ENCODE results near the gene ATP8A2.

ATP8A2 gene

DNA sequence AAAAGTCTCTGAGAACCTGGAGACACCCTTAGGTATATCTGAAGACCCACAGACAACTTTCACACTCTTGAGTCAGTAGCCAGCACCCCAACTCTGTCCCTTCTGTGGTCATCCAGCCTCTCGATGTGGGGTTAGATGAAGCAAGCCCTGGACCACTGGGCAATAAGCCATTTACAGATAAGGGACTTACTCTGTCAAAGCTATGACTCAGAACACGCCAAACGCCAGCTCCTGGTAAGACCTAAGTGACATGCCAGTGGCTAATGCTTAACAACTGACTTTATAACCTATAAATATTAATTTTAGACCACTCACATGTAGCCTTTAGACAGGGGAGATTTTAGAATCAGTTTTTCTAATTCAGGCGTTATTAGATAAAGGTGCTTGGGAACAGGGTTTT, 594.3 kb downstream of the ATP8A2 start:
- Mint-ChIP-seq H3K4me1 (no peaks in the 10 kb centered on the region), H3K27me3 (no peaks in the 10 kb centered on the region), H3K27ac (no peak overlapping the region), H3K9me3 (no peaks in the 10 kb centered on the region), H3K36me3 (no peaks in the 10 kb centered on the region), H3K4me3 (no peak overlapping the region)
- no peak for ATAC-seq

DNA sequence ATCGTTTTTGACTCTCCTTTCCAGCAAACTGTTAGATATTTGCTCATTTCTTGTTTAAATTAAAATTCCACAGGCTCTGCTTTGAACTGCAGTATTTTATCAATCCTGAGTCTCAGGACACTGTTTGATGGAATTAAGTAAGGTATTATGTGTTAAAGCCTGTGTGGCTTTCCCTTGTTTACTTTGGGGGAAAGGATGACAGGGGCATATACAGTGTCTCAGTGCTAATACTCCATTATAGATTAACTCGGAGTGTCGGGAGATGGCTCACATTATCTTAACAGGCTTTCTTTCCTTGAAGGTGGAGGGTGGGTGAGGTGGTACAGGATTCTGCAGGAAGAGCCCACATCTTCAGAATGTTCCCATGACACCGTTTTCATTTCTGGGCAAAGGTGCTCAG, 595.4 kb downstream of the ATP8A2 start:
- no peak for ATAC-seq
- Mint-ChIP-seq H3K27ac (no peak overlapping the region), H3K9me3 (no peaks in the 10 kb centered on the region), H3K27me3 (no peaks in the 10 kb centered on the region), H3K4me3 (no peak overlapping the region), H3K36me3 (no peaks in the 10 kb centered on the region), H3K4me1 (no peaks in the 10 kb centered on the region)

DNA sequence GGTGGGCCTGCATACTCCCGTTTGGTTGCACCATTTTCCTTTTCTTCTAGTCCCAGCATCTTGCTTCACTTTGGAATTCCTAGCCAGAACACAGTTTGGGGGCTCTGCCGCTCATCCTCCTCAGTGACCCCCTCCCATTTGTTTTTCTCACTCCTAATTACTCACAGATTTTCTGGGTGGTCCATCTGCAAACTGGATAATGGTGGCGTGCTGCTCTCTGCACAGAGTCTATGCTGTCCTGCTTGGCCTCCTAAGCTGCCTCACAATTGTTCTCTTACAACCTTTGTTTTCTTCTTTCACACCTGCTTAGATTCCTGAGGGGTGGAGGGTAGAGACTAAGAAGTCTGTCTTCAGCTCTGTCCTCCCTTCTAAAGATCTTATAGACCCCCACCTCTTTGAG, 599.3 kb downstream of the ATP8A2 start:
- peaks cover 21% of the 10 kb centered on the region for H3K27me3 Mint-ChIP-seq
- H3K36me3 Mint-ChIP-seq = no peaks in the 10 kb centered on the region
- no peak overlapping the region for H3K4me3 Mint-ChIP-seq
- ATAC-seq = no peak
- no peak overlapping the region for H3K27ac Mint-ChIP-seq
- no peaks in the 10 kb centered on the region for H3K9me3 Mint-ChIP-seq
- no peaks in the 10 kb centered on the region for H3K4me1 Mint-ChIP-seq

DNA sequence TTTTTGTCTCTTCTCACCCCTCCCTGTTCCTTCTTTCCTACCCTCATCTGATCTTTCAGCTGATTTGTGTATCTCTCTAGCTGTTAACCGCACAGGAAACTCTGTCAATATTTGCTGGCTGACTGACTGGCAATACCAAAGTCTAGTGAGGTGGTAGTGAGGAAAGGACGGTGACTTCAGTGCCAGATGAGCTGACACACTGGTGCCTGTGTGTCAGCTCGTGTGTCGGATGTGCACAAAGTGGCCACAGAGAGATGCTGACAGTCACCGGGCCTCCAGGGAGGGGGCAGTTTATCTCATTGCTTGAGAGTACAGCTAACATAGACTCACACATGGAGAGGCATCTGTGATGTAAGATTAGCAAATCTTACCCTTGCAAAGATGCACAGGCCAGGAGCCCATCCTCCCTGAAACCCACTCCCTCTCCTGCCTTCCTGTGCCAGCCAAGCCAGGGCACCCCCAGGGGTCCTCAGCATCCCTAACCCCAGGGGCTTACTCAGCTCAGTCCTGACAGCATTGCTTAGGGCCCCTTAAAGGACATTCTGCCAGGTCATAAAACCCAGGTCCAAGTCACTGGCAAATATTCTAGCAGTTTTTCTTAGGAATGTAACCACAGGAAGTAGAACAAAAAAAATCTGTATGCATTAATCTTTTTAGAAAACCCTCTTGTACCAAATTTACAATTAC, 599.8 kb downstream of the ATP8A2 start:
- ATAC-seq = no peak
- no peak overlapping the region for H3K27ac Mint-ChIP-seq
- H3K4me3 Mint-ChIP-seq = no peak overlapping the region
- no peaks in the 10 kb centered on the region for H3K36me3 Mint-ChIP-seq
- no peaks in the 10 kb centered on the region for H3K4me1 Mint-ChIP-seq
- H3K27me3 Mint-ChIP-seq = peaks cover 21% of the 10 kb centered on the region
- no peaks in the 10 kb centered on the region for H3K9me3 Mint-ChIP-seq

DNA sequence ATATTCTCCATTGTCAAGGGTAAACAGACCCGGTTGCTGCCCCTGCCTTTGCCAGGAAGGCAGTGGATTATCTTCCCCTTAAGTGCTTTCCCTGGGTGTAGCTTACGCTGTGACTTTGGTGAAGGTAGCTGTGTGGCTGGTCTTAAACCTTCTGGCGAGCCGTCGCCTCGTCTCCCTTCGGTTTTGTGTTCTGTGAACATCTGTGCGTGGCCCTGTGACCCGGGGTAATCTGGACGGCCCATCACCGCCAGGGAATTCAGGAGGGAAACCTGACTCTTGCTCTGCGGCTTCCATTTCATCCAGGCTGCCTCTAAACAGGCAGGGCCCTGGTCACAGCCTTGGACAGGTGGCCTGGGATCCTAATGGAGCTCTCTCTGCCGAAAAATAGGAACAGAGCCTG, 601.3 kb downstream of the ATP8A2 start:
- Mint-ChIP-seq H3K4me3 (no peak overlapping the region), H3K27ac (no peak overlapping the region), H3K4me1 (no peaks in the 10 kb centered on the region)

DNA sequence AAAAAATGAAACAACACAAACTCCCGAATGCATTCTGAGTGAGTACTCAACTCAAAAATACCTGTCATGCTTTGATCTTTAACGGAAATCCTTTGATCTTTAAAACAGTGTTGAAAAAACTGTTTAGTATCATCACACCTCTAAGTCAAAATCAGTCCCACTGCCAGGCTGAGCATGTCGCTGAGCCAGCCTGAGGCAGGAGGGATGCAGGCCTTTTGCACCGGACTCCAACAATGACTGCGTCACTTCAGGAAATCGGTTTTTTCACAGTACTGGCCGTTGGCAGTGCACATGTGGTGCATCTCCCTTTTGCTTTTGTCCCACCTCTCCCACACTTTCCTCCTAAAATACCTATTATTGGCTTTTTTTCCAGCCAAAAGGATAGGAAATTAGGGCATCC, 601.8 kb downstream of the ATP8A2 start:
- Mint-ChIP-seq H3K27ac (no peak overlapping the region), H3K4me3 (no peak overlapping the region), H3K4me1 (no peaks in the 10 kb centered on the region), H3K36me3 (no peaks in the 10 kb centered on the region), H3K27me3 (peaks cover 21% of the 10 kb centered on the region), H3K9me3 (no peaks in the 10 kb centered on the region)
- no peak for ATAC-seq

More for the DNA sequence above, 601.3 kb downstream of the ATP8A2 start:
- H3K36me3 Mint-ChIP-seq = no peaks in the 10 kb centered on the region
- no peaks in the 10 kb centered on the region for H3K9me3 Mint-ChIP-seq
- no peak for ATAC-seq
- peaks cover 21% of the 10 kb centered on the region for H3K27me3 Mint-ChIP-seq

DNA sequence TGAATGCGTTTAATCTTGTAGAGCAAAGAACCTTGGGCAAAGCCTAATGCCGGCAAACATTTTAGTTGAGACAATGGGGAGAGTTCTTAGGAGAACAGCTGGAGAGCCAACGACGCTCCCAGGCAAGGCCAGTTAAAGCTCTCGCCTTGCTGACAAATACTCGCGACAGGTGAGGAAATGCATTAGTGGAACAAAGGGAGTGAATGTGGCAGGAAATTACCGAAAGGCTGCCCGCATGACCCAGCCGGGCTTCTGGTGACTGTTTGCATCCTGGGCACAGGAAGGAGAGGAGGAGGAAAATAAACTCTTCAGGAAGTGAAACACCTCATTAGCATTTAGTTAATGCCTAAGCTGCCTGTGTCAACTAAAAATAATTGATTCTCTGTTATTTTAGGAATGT, 605.4 kb downstream of the ATP8A2 start:
- peaks cover 21% of the 10 kb centered on the region for H3K27me3 Mint-ChIP-seq
- no peak for ATAC-seq
- H3K36me3 Mint-ChIP-seq = no peaks in the 10 kb centered on the region
- H3K4me3 Mint-ChIP-seq = no peak overlapping the region
- no peaks in the 10 kb centered on the region for H3K4me1 Mint-ChIP-seq
- H3K9me3 Mint-ChIP-seq = no peaks in the 10 kb centered on the region
- H3K27ac Mint-ChIP-seq = no peak overlapping the region

DNA sequence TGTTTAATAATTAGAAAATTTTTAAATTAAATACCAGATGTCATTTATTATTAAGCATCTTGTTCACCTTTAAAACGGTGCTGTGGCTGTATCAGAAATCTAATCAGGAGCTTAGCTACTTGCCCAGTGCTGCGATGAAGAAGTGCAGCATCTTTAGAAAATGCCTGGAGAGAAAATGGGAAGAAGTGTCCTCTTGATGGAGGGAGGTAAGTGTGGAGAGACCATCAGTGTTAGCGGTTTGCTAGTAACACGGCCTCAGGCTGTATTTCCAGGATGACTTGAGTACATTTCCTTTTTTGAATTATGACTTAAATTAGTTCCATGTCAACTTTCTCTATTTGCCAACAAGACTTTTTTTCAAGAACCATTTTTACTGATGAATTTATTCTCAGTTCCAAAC, 605.9 kb downstream of the ATP8A2 start:
- no peaks in the 10 kb centered on the region for H3K4me1 Mint-ChIP-seq
- no peak overlapping the region for H3K27ac Mint-ChIP-seq
- H3K4me3 Mint-ChIP-seq = no peak overlapping the region
- no peaks in the 10 kb centered on the region for H3K9me3 Mint-ChIP-seq
- H3K27me3 Mint-ChIP-seq = peaks cover 21% of the 10 kb centered on the region
- no peaks in the 10 kb centered on the region for H3K36me3 Mint-ChIP-seq
- ATAC-seq = no peak

DNA sequence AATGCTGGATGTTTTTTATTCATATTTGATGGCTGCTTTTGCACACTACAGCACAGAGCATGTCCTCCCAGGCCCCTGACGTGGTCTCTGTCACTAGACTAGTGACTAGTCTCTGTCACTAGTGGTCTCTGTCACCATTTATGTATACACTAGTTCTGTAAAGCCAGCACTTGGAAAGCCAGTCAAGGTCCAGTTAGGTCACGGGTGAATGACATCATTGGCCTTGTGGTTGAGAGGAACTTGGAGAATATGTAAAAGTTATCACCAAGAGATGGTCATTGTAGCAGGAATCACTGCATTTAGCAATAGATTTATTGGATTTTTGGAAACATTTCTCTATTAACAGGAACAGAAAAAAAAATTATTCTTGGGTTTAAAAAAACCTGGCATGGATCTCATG, 607.2 kb downstream of the ATP8A2 start:
- H3K4me3 Mint-ChIP-seq = no peak overlapping the region
- no peaks in the 10 kb centered on the region for H3K36me3 Mint-ChIP-seq
- peaks cover 13% of the 10 kb centered on the region for H3K27me3 Mint-ChIP-seq
- H3K27ac Mint-ChIP-seq = no peak overlapping the region
- no peaks in the 10 kb centered on the region for H3K9me3 Mint-ChIP-seq
- no peaks in the 10 kb centered on the region for H3K4me1 Mint-ChIP-seq
- ATAC-seq = no peak

DNA sequence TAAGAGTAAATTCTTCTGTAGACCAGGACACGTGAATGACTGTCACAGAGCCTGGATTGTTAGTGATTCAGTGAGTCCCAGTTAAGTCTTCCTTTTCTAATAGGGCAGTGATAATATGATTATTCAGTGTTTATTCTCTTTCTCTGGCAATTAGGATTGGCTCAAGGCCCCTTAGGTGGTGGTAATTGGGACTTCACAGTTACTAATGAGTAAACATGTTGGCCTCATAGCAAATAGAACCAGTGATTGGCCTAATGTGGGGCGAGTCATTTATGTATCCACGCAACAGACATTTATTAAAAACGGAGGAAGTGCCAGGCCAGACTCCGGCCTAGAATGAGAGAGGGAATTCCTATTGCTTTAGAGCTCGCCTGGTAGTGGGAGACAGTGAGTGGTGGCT, 607.6 kb downstream of the ATP8A2 start:
- H3K9me3 Mint-ChIP-seq = no peaks in the 10 kb centered on the region
- H3K27me3 Mint-ChIP-seq = peaks cover 10% of the 10 kb centered on the region
- no peak for ATAC-seq
- no peak overlapping the region for H3K27ac Mint-ChIP-seq
- no peaks in the 10 kb centered on the region for H3K36me3 Mint-ChIP-seq
- no peaks in the 10 kb centered on the region for H3K4me1 Mint-ChIP-seq
- H3K4me3 Mint-ChIP-seq = no peak overlapping the region

DNA sequence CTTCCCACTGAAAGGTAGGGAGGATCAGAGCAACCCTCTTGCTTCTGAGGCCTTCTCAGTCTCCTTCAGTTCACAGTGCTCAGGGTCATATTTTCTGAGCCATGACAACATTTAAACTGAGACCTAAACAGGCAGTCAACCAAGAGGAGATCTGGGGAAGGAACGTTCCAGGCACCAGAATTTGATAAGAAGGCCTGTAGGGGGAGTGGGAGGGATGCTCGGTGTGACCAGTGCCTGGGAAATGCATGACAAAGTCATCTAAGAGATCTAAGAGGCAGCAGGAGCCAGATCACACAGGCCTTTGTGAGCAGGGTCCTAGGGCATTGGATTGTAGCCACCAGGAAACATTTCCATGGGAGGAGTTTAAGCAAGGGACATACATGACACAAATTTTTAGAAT, 608.5 kb downstream of the ATP8A2 start:
- no peak for ATAC-seq
- Mint-ChIP-seq H3K4me1 (no peaks in the 10 kb centered on the region), H3K27me3 (peaks cover 1% of the 10 kb centered on the region), H3K27ac (no peak overlapping the region), H3K9me3 (no peaks in the 10 kb centered on the region), H3K4me3 (no peak overlapping the region), H3K36me3 (no peaks in the 10 kb centered on the region)

DNA sequence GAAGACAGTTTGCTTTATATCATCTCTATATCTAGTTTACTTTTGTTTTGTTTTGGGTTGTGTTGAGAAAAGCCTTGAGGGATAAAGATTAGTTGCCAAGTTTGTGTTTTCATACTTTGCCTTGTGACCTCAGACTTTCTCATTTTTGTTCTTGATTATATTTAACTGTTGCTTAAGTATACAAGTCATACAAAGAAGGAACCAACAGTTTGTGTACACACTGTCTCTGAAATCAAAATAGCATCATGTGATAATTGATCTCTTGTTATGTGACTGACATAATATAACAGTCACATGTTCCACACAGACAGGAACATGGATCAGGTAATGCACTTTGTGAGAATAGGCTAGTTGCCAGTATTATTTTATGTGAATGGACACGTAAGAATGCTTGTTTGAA, 609.3 kb downstream of the ATP8A2 start:
- Mint-ChIP-seq H3K36me3 (no peaks in the 10 kb centered on the region), H3K4me3 (no peak overlapping the region), H3K27ac (no peak overlapping the region), H3K4me1 (no peaks in the 10 kb centered on the region), H3K9me3 (no peaks in the 10 kb centered on the region), H3K27me3 (no peaks in the 10 kb centered on the region)
- ATAC-seq = no peak

DNA sequence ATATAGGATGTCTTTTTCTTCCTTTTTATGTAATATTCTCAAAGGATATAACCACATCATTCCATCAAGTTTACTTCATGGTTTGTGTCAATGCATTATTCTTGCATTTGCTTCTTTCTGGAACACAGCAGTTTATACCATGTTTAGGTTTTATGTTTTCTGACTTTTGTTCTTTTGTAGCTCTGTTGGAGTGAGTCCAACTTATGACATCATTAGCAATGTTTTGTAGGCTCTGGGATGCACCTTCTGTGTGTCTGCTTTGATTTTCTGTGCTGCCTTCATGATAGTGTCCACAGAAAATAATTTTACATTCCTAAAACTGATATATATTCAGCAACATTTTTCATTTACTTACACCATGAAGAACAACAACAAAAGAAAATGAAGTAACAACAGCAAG, 611.1 kb downstream of the ATP8A2 start:
- Mint-ChIP-seq H3K27ac (no peak overlapping the region), H3K36me3 (no peaks in the 10 kb centered on the region), H3K27me3 (no peaks in the 10 kb centered on the region), H3K4me3 (no peak overlapping the region), H3K4me1 (no peaks in the 10 kb centered on the region), H3K9me3 (no peaks in the 10 kb centered on the region)
- ATAC-seq = no peak

DNA sequence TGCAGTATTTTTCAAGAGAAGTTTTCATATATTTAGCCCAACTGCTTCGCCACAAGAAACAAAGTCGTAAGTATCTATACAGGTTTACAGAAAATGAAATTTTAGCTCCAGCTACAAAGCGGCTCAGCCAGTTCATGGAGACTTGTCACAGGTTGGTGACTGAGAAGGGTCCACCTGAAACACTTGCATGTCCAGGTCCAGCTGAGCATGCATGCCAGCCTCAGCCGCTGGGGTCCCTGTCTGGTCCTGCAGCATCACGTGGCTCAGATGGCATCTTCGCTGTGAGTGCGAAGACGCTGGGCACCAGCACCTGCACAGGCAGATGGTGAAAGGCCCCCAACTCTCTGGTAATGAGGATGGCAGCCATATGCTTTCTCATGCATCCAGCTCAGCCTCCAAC, 616.2 kb downstream of the ATP8A2 start:
- Mint-ChIP-seq H3K27me3 (no peaks in the 10 kb centered on the region), H3K4me3 (no peak overlapping the region), H3K27ac (no peak overlapping the region), H3K9me3 (peaks cover 3% of the 10 kb centered on the region), H3K36me3 (no peaks in the 10 kb centered on the region), H3K4me1 (no peaks in the 10 kb centered on the region)
- no peak for ATAC-seq

DNA sequence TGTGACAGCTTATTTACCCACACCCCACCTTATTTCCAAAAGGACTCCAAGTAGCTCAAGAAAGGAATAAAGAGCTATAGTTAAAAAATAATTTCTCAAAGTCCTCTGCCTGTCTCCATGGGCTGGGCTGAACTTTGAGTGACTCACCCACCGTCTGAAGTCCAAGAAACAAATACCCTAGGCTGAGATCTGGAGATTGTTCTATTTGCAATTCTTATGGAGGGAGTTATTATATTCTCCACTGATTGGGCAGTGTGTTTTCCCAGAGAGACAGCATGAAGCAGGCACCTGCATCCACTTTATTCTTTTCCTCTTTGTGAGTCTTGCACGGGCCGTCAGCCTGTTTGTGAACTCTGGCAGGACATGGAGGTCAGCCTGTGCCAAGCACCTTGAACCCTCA, 616.9 kb downstream of the ATP8A2 start:
- H3K4me3 Mint-ChIP-seq = no peak overlapping the region
- H3K27ac Mint-ChIP-seq = no peak overlapping the region
- peaks cover 3% of the 10 kb centered on the region for H3K9me3 Mint-ChIP-seq
- H3K36me3 Mint-ChIP-seq = no peaks in the 10 kb centered on the region
- no peaks in the 10 kb centered on the region for H3K4me1 Mint-ChIP-seq
- no peaks in the 10 kb centered on the region for H3K27me3 Mint-ChIP-seq
- ATAC-seq = no peak

DNA sequence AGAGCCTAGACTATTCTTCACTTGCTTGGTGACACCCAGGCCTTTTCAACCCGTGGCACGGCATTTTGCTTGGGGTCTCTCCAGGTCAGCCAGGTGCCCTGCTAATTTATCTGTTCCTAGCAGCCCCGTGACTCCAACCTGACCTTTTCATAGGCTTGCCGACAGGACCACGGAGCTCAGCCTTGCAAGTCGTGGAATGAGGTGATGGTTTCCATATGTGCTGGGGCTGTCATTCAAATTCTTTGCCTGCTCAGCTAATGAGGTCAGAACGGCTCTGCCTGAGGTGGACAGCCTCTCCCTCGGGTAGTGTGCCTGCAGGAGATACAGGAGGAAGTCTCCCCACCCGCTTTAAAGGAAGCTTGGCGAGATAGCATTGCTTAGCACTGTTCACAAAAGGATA, 619.0 kb downstream of the ATP8A2 start:
- H3K27ac Mint-ChIP-seq = no peak overlapping the region
- H3K27me3 Mint-ChIP-seq = no peaks in the 10 kb centered on the region
- peaks cover 13% of the 10 kb centered on the region for H3K9me3 Mint-ChIP-seq
- no peak overlapping the region for H3K4me3 Mint-ChIP-seq
- H3K36me3 Mint-ChIP-seq = no peaks in the 10 kb centered on the region
- no peaks in the 10 kb centered on the region for H3K4me1 Mint-ChIP-seq
- ATAC-seq = no peak

DNA sequence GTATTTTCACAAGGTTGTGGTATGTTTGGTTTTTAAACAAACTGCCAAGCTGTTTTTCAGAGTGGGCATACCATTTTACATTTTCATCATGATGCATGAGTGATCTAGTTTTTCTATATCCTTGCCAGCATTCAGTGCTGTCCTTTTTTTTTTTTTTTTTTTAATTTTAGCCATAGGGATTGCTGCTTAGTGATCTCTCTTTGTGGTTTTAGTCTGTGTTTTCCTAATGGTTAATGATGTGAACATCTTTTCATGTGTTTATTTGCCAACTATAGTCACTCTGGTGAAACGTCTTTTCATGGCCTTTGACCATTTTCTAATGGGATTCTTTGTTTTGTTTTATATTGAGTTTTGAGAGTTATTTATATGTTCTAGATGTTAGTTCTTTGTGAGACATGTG, 620.3 kb downstream of the ATP8A2 start:
- Mint-ChIP-seq H3K9me3 (peaks cover 13% of the 10 kb centered on the region), H3K36me3 (no peaks in the 10 kb centered on the region), H3K27me3 (no peaks in the 10 kb centered on the region), H3K4me3 (no peak overlapping the region), H3K27ac (no peak overlapping the region), H3K4me1 (no peaks in the 10 kb centered on the region)
- ATAC-seq = no peak

Measured in stimulated activated memory B cell treated with anti-CD40 and anti-IgM and Interleukin-4, amounts not matched to agents 10 μg/mL and 1 μg/mL and 100 μg/mL, for 72 hours (primary cell).